ENCODE data around the gene TRAT1. TPM values are rescaled to one million over a fixed set of nuclear protein-coding genes. Genes with fewer than 3 reads are reported as not detected.

Gene TRAT1
- total RNA-seq, 1 experiment from 2014 or later: not detected

DNA sequence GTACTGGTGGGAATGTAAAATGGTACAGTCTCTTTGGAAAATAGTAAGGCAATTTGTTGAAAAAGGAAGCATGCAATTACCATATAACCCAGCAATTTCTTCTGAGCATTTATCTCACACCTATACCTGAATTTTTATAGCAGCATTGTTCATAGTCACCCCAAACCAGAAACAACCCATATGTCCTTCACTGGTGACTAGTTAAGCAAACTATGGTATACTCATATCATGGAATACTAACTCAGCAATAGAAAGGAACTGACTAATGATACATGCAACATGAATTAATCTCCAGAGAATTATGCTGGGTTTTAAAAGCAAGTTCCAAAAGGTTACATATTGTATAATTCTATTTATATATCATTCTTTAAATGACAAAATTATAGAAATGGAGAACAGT is 60.2 kb downstream of the TRAT1 start:
- ChIA-PET CTCF (no interaction called here), POLR2A (ENCODE audit: unreplicated experiment) (no interaction called here)
- Histone ChIP-seq H3K9ac (ENCODE audit: low read length) (no peak overlapping the region), H3K4me3 (ENCODE audit: low read length) (no peak overlapping the region), H4K20me1 (ENCODE audit: low read length) (no peaks in the 10 kb centered on the region), H3K36me3 (ENCODE audit: low read depth, low read length) (no peaks in the 10 kb centered on the region), H3K27me3 (ENCODE audit: low read length) (peaks cover 55% of the 10 kb centered on the region), H3K9me3 (ENCODE audit: low read length) (no peaks in the 10 kb centered on the region), H2AFZ (ENCODE audit: low read length) (no peak overlapping the region), H3K4me1 (ENCODE audit: insufficient read depth, low read length) (no peaks in the 10 kb centered on the region), H3K79me2 (ENCODE audit: low read length) (no peaks in the 10 kb centered on the region), H3K27ac (ENCODE audit: low read length) (no peak overlapping the region), H3K9me2 (replicated peaks; ENCODE audit: low read length) (no peaks in the 10 kb centered on the region), H3K4me2 (ENCODE audit: low read length) (no peak overlapping the region), H3F3A (ENCODE audit: low read length, unreplicated experiment) (no peaks in the 10 kb centered on the region)
- TF ChIP-seq EZH2 (IDR thresholded peaks at IDR 0.05; ENCODE audit: low read length, unreplicated experiment) (no peak), EZH2phosphoT487 (IDR thresholded peaks at IDR 0.05; ENCODE audit: borderline replicate concordance, low read length) (no peak)
- TF ChIP-seq, protein P1, sequence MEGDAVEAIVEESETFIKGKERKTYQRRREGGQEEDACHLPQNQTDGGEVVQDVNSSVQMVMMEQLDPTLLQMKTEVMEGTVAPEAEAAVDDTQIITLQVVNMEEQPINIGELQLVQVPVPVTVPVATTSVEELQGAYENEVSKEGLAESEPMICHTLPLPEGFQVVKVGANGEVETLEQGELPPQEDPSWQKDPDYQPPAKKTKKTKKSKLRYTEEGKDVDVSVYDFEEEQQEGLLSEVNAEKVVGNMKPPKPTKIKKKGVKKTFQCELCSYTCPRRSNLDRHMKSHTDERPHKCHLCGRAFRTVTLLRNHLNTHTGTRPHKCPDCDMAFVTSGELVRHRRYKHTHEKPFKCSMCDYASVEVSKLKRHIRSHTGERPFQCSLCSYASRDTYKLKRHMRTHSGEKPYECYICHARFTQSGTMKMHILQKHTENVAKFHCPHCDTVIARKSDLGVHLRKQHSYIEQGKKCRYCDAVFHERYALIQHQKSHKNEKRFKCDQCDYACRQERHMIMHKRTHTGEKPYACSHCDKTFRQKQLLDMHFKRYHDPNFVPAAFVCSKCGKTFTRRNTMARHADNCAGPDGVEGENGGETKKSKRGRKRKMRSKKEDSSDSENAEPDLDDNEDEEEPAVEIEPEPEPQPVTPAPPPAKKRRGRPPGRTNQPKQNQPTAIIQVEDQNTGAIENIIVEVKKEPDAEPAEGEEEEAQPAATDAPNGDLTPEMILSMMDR (conservative IDR thresholded peaks at IDR 0.05; ENCODE audit: low read depth, low read length): no peak
- intact Hi-C loops (cut with micrococcal nuclease): no loop called here
- BruUV-seq (replicated peaks): no TSS peak
- DNase-seq (no peak), ATAC-seq (no peak)

- DNase-seq: no peak
- TF ChIP-seq EZH2phosphoT487 (IDR thresholded peaks at IDR 0.05; ENCODE audit: borderline replicate concordance, low read length): no peak
- TF ChIP-seq, protein P1 (conservative IDR thresholded peaks at IDR 0.05; ENCODE audit: low read depth, low read length): no peak
- no peak for TF ChIP-seq EZH2 (IDR thresholded peaks at IDR 0.05; ENCODE audit: low read length, unreplicated experiment)
- H3K27ac ChIP-seq (ENCODE audit: low read length): no peak overlapping the region
- no peak overlapping the region for H3K4me3 ChIP-seq (ENCODE audit: low read length)
- BruUV-seq (replicated peaks): no TSS peak
- ChIA-PET CTCF (no interaction called here), POLR2A (ENCODE audit: unreplicated experiment) (no interaction called here)
- no peaks in the 10 kb centered on the region for H3K79me2 ChIP-seq (ENCODE audit: low read length)
- H3K4me1 ChIP-seq (ENCODE audit: insufficient read depth, low read length): no peaks in the 10 kb centered on the region
- H3K9me2 ChIP-seq (replicated peaks; ENCODE audit: low read length): no peaks in the 10 kb centered on the region
- no peak overlapping the region for H3K4me2 ChIP-seq (ENCODE audit: low read length)
- no peak for ATAC-seq
- H3K27me3 ChIP-seq (ENCODE audit: low read length): peaks cover 52% of the 10 kb centered on the region
- no peaks in the 10 kb centered on the region for H3K9me3 ChIP-seq (ENCODE audit: low read length)
- intact Hi-C loops (cut with micrococcal nuclease): no loop called here
- no peaks in the 10 kb centered on the region for H3F3A ChIP-seq (ENCODE audit: low read length, unreplicated experiment)
- H4K20me1 ChIP-seq (ENCODE audit: low read length): no peaks in the 10 kb centered on the region
- H3K36me3 ChIP-seq (ENCODE audit: low read depth, low read length): no peaks in the 10 kb centered on the region
- H2AFZ ChIP-seq (ENCODE audit: low read length): no peak overlapping the region
- H3K9ac ChIP-seq (ENCODE audit: low read length): no peak overlapping the region
Observed at GRCh38 chr3:108883373-108883772, 60.8 kb downstream of the TRAT1 start.

DNA sequence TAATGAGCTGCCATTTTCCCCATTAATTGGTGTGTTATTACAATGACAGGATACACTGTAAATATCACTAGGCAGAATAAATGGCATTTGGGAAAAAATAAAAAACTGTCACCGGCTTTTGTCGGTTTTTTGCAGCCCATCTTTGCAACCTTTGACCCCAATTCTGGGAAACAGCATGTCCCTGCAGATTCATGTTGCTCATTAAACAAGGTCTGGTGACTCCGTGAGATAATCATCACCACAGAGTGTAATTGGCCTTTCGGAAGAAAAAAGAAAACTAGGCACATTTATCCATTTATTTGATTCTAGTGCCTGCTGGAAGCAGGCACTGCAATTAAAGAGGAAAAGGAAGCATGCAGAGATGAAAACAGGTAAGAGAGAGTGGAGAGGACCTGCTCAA is 64.5 kb downstream of the TRAT1 start:
- ChIA-PET CTCF (no interaction called here), POLR2A (ENCODE audit: unreplicated experiment) (no interaction called here)
- no peaks in the 10 kb centered on the region for H3K4me1 ChIP-seq (ENCODE audit: insufficient read depth, low read length)
- DNase-seq: no peak
- intact Hi-C loops (cut with micrococcal nuclease): no loop called here
- no peak for ATAC-seq
- H3K9ac ChIP-seq (ENCODE audit: low read length): no peak overlapping the region
- H3K4me3 ChIP-seq (ENCODE audit: low read length): no peak overlapping the region
- H3K79me2 ChIP-seq (ENCODE audit: low read length): no peaks in the 10 kb centered on the region
- H3K27me3 ChIP-seq (ENCODE audit: low read length): peaks cover 61% of the 10 kb centered on the region
- no TSS peak for BruUV-seq (replicated peaks)
- TF ChIP-seq, protein P1 (conservative IDR thresholded peaks at IDR 0.05; ENCODE audit: low read depth, low read length): no peak
- no peak for TF ChIP-seq EZH2phosphoT487 (IDR thresholded peaks at IDR 0.05; ENCODE audit: borderline replicate concordance, low read length)
- TF ChIP-seq EZH2 (IDR thresholded peaks at IDR 0.05; ENCODE audit: low read length, unreplicated experiment): no peak
- H3K9me2 ChIP-seq (replicated peaks; ENCODE audit: low read length): no peaks in the 10 kb centered on the region
- H3K27ac ChIP-seq (ENCODE audit: low read length): no peak overlapping the region
- H3K36me3 ChIP-seq (ENCODE audit: low read depth, low read length): no peaks in the 10 kb centered on the region
- H4K20me1 ChIP-seq (ENCODE audit: low read length): no peaks in the 10 kb centered on the region
- H3F3A ChIP-seq (ENCODE audit: low read length, unreplicated experiment): no peaks in the 10 kb centered on the region
- H3K9me3 ChIP-seq (ENCODE audit: low read length): no peaks in the 10 kb centered on the region
- no peak overlapping the region for H2AFZ ChIP-seq (ENCODE audit: low read length)
- H3K4me2 ChIP-seq (ENCODE audit: low read length): no peak overlapping the region

Data from PC-3 (cell line).